ENCODE data around the gene XYLB.

Gene XYLB

DNA sequence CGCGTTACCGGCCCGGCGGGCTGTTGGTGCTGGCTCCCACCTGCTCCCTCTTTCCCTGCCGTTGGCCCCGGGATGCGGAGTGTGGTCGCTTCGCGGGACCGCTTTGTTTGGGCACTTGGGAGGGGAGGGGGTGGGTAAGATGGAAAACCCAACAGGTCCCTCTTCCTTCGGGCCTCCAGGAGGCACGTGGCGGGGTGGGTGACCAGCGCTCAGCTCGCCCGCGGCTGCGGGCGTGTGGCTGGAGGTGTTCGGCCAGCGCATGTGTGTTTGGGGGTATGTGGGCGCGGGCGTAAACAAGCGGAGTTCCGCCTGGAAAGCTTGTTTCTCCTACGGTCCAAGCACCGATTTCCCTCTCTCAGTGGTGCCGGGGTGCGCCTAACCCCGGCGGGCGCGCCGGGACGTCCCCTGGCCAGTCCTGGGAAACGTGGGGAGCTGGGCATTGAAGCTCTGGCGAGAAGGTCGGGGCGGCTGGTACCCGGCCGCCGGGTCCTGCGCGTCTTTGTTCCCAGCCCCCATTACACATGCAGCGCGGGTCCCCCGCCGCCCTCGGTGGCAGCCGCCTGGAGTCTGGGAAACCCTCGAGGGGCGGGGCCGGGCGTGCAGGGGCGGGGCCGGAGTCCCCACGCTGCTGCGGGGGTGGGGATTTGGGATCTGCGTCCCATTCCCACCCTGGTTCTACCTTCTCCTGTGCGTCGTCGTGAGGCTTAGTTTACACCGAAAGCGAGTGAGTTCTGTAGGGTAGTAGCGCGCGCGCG, 108.5 kb downstream of the XYLB start:
- DNase-seq (ENCODE audit: low read depth), result no peak

DNA sequence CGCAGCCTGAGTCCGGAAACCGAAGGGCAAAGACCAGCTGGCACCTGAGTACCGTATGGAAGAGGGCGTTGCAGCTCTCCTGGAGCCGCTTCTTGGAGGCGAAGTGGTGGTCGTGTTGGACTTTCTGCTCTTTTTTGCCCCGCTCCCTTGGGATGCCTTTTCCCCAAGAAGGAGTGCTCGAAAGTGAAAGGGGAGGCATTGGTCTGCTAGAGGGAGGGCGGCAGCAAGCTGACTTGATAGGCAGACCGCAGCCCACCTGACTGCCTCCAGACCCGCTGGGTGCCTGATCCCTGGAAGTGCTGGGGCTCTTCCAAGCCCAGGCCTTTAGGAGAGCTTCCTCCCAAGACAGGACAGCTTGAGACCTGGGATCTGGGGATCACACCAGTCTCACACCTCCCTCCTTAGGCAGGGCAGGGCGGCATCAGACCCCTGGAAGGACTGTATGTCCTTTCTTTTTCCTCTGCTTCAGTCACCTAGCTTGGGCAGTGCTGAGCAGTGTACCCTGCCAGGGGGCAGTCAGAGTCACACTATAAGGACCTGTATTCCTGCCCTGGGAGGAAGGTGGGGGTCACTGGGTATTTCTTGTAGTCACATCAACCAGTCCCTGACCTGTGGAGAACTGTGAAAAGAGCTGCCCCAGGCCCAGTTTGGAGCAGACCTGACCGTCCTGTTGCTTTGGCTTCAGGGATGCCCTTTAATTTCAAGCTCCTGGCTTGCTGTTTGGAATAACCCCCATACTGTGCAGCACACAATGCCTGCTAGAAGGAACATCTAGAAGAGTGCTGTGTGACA, 109.2 kb downstream of the XYLB start:
- no peak for DNase-seq (ENCODE audit: low read depth)

DNA sequence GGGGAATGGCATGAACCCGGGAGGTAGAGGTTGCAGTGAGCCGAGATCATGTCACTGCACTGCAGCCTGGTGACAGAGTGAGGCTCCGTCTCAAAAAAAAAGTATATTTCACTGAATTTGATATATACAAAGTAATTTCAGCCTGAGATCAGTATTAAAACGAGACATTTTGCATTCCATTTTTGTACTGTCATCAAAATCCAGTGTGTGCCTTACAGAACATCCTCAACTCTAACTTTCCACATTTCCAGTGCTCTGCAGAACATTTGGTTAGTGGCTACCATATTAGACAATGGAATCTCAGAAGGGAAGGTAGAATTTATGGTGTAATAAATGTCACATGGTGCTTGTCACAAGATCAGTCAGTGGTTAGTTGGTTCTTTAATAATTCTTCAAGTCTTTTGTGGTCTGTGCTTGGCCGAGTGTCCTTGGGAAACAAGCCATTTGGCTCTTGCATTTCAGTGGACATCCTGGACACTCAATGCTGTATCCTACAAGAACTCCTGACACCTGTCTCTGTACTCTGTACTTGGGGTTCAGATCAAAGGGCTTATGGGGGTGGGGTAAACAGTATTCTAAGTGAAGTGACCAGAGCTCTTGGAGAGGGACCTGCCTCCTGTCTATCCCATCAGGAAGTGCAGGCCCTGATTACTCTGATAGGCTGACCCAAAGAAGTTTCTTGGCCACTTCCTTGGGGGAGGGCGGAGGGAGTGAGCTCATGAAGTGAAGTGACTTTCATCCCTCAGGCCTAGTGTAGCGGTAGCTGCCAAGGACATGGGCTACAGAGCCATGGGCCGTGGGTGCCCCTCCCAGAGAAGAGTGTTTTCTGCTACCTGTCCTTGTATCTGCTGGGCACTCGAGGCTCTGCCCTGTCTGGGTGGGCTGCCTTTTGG, 110.8 kb downstream of the XYLB start:
- no peak for DNase-seq (ENCODE audit: low read depth)

DNA sequence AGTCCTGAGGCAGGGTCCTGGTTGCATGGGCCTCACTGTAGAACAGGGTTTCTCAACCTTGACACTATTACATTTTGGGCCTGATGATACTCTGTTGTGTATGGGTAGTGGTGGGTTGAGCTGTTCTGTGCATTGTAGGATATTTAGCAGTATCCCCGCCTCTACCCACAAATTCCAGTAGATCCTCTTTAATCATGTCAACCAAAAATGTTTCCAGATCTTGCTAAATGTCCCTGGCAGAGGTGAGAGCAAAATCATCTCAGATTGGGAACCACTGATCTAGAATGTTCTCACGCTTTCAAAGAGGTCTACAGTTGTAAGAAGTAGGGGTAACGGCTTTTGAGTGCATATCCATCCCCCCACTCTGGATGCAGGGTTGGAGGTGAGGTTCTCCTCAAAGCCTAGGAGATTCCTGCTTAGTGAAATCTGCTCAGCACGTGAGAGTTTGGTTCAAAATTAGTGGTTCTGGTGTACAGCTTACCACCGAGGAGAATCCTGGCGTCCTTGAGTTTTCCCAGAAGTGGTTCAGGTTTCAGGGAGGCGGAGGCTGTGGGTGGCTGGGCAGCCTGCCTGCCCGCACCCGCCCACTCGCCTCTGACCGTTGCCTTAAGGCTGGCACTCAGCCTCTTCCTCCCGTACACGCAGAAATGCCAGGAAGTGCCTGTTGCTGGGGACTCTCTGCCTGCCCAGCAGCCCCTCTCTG, 112.4 kb downstream of the XYLB start:
- DNase-seq (ENCODE audit: low read depth), result no peak

DNA sequence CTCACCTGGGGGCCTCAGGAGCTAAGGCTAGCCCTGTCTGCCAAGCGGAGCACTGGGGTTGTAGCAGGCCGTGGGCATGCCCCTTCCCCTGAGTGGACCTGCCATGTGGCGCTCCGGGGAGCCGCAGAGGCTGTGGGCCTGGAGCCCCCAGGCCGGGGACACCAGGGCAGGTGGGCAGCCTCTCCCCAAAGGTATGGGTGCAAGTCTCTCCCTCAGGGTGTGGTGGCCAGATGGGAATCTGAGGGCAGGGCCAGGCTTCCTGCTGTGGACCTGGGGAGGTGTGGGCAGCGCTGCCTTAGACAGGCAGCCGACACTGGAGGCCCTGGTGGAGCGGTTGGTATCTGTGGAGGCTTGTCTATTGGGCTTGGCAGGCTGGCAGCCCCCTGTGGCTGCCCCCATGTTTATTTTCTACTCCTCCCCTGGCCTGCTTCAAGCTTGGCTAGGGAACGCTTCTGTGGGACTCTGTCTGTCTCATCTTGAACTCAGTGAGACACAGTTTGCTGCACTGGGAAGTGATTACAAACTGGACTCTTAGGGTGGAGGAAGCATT, 113.0 kb downstream of the XYLB start:
- no peak for DNase-seq (ENCODE audit: low read depth)

DNA sequence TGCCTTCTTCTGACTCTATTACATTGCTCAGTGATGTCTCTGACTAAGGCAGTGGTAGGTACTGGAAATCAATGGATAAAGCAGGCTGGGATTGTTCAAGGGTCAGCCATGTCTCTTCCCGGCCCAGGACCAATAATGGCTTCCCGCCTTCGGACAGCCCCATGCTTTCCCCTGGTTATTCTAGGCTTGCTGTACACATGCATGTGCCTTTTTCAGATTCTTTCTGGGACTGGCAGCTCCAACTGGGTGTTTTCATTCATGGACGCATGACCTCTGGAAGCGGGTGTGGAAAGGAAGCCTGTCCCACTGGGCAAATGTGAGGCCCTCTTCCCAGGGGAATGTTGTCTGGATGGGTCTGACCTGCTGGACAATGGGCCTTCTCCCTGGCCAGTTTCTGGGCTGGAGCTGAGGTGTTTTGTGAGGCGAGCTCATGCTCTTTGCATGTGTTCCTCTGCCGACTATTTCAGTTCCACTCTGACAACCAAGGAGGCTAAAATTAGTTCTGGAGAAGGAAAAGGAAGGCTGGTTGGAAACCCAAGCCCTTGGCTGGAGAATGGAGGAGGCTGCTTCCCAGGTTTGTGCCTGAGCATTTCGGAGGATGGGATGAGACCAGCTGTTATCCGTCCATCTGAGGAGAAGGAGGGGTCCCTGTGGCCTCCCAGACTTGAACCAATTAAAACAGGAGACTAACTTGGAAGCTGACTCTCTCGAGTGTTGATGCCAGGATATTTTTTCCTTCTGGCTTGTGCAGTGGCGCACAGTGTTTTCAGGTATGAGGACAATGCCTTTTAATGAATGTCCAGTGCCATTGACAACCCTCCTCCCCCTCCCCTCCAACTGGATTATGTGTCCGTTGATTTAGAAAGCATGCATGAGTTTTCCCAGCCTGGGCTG, 114.0 kb downstream of the XYLB start:
- no peak for DNase-seq (ENCODE audit: low read depth)
